CD14-positive monocyte (primary cell): ENCODE measurements around the gene PRUNE1. TPM values are rescaled to one million over a fixed set of nuclear protein-coding genes. Genes with fewer than 3 reads are reported as not detected.

Experiments
- DNase-seq, 3 donors: peaks; one replicate each; pipeline ENCODE4 v3.0.0-alpha.2; 2011 to 2022
- H2AFZ ChIP-seq: 2 replicates; pipeline ENCODE4 v1.6.0; 2012; ENCODE audit warnings: mild to moderate bottlenecking, low read depth, low read length, inconsistent platforms; ENCODE audit not compliant: insufficient read depth, poor library complexity, severe bottlenecking
- H3K27ac ChIP-seq, 2 donors: 1 replicate in 1 of 2; 2 replicates in 1 of 2; pipeline ENCODE4 v1.5.1; 2012 to 2013; ENCODE audit warnings: low read length in 2 of 2, control low read depth in 1 of 2, inconsistent platforms in 1 of 2, low read depth in 1 of 2, mild to moderate bottlenecking in 1 of 2
- H3K27me3 ChIP-seq, 2 donors: one replicate each; pipeline versions ENCODE4 v1.6.0 to v1.6.1; 2011 to 2013; ENCODE audit warnings: low read length in 2 of 2; ENCODE audit not compliant: control insufficient read depth in 2 of 2, insufficient read depth in 2 of 2
- H3K36me3 ChIP-seq, 2 donors: replicated peaks in 1 of 2; 1 replicate in 1 of 2; 2 replicates in 1 of 2; pipeline versions ENCODE4 v1.5.1 to v1.6.1; 2012 to 2013; ENCODE audit warnings: low read length in 2 of 2, control low read depth in 1 of 2, inconsistent platforms in 1 of 2, mild to moderate bottlenecking in 1 of 2; ENCODE audit not compliant: insufficient read depth in 2 of 2, control insufficient read depth in 1 of 2
- H3K4me1 ChIP-seq, 2 donors: 1 replicate in 1 of 2; 2 replicates in 1 of 2; pipeline versions ENCODE4 v1.5.1 to v1.6.1; 2012 to 2013; ENCODE audit warnings: low read length in 2 of 2, control low read depth in 1 of 2, inconsistent platforms in 1 of 2, mild to moderate bottlenecking in 1 of 2, moderate library complexity in 1 of 2; ENCODE audit not compliant: insufficient read depth in 2 of 2, control insufficient read depth in 1 of 2
- H3K4me2 ChIP-seq: replicated peaks from 2 replicates; pipeline ENCODE3; 2012; ENCODE audit warnings: low read length, moderate library complexity, mild to moderate bottlenecking; ENCODE audit not compliant: poor library complexity, severe bottlenecking; ENCODE audit errors: extremely low read depth
- H3K4me3 ChIP-seq, 3 experiments: fragments of 200-600 bp in 1 of 3; sonication (generic) in 1 of 3; replicated peaks in 1 of 3; 1 replicate in 2 of 3; 2 replicates in 1 of 3; pipeline ENCODE4 v1.5.1; 2011 to 2013; ENCODE audit warnings: low read length in 3 of 3, mild to moderate bottlenecking in 3 of 3, control low read depth in 2 of 3, low read depth in 2 of 3, inconsistent platforms in 1 of 3, moderate library complexity in 1 of 3
- H3K79me2 ChIP-seq: 2 replicates; pipeline ENCODE4 v1.6.0; 2012; ENCODE audit warnings: mild to moderate bottlenecking, control low read depth, inconsistent platforms, low read length, moderate library complexity; ENCODE audit not compliant: insufficient read depth
- H3K9ac ChIP-seq: 2 replicates; pipeline ENCODE4 v1.6.0; 2017; ENCODE audit warnings: low read length, mild to moderate bottlenecking; ENCODE audit not compliant: insufficient read depth, poor library complexity, severe bottlenecking
- H3K9me3 ChIP-seq, 2 donors: replicated peaks in 1 of 2; 1 replicate in 1 of 2; 2 replicates in 1 of 2; pipeline versions ENCODE4 v1.5.1 to v1.6.1; 2012 to 2013; ENCODE audit warnings: low read length in 2 of 2, control low read depth in 1 of 2; ENCODE audit not compliant: control insufficient read depth in 1 of 2, insufficient read depth in 1 of 2
- H4K20me1 ChIP-seq: 2 replicates; pipeline ENCODE4 v1.6.0; 2012; ENCODE audit warnings: mild to moderate bottlenecking, low read length, control low read depth, moderate library complexity; ENCODE audit not compliant: insufficient read depth
- H3K27ac Mint-ChIP-seq, 7 donors: one replicate each; pipeline ENCODE4 v1.8.0; 2020; ENCODE audit warnings: mild to moderate bottlenecking in 7 of 7, mixed read lengths in 7 of 7, moderate library complexity in 6 of 7, inconsistent platforms in 2 of 7
- H3K27me3 Mint-ChIP-seq, 3 donors: one replicate each; pipeline ENCODE4 v1.8.0; 2021 to 2022; ENCODE audit warnings: low read depth in 3 of 3, mild to moderate bottlenecking in 3 of 3, mixed read lengths in 3 of 3, moderate library complexity in 3 of 3, inconsistent platforms in 1 of 3
- H3K36me3 Mint-ChIP-seq, 2 donors: one replicate each; pipeline ENCODE4 v1.8.0; 2020; ENCODE audit warnings: mixed read lengths in 2 of 2, inconsistent platforms in 1 of 2, mild to moderate bottlenecking in 1 of 2
- H3K4me1 Mint-ChIP-seq: one replicate; pipeline ENCODE4 v1.8.0; 2020; ENCODE audit warnings: mild to moderate bottlenecking, mixed read lengths
- H3K4me3 Mint-ChIP-seq, 2 donors: one replicate each; pipeline ENCODE4 v1.8.0; 2020; ENCODE audit warnings: mild to moderate bottlenecking in 2 of 2, mixed read lengths in 2 of 2, moderate library complexity in 1 of 2
- H3K9me3 Mint-ChIP-seq, 7 donors: one replicate each; pipeline ENCODE4 v1.8.0; 2020 to 2022; ENCODE audit warnings: mixed read lengths in 7 of 7, mild to moderate bottlenecking in 6 of 7, moderate library complexity in 6 of 7, inconsistent platforms in 2 of 7
- CTCF ChIP-seq: fragments of 200-600 bp; IDR thresholded peaks from one replicate; pipeline ENCODE4 v1.8.0; 2022; ENCODE audit warnings: antibody characterized with exemption, mild to moderate bottlenecking
- WGBS: methylation state at CpG from one replicate; pipeline ENCODE4 v1.1.5; 2013; ENCODE audit warnings: missing lambda C conversion rate; ENCODE audit not compliant: insufficient coverage; 5-methylcytosine and 5-hydroxymethylcytosine counted together
- intact Hi-C, 2 donors: fragments of 100-400 bp; cut with micrococcal nuclease; formaldehyde crosslinking; loops; one replicate each; pipeline versions ENCODE4 v1.15.0 to v1.15.1; 2023
- polyA plus RNA-seq, 3 donors: library from polyadenylated mRNA; depleted of rRNA in 1 of 3; unstranded in 2 of 3; stranded (reverse) in 1 of 3; fragments of 300-500 nt in 2 of 3; fragments of >200 nt in 1 of 3; fragmentation: Illumina TruSeq in 2 of 3; gene quantifications; 1 replicate in 2 of 3; 2 replicates in 1 of 3; pipeline ENCODE4 v1.2.3, GENCODE V29; 2012 to 2021

Gene PRUNE1
- polyA plus RNA-seq, 3 donors = 8.4 to 22.8 (median 22.6) TPM

- H3K27ac Mint-ChIP-seq = peak overlapping the region; percentile 62 to 91 (median 86)
- Histone ChIP-seq H3K4me1 (peaks cover 68 to 78% of the 10 kb centered on the region in 2 donors), H3K79me2 (peaks cover 80% of the 10 kb centered on the region), H3K27ac (peak overlapping the region; percentile 68 to 84), H3K9me3 (no peaks in the 10 kb centered on the region), H3K27me3 (no peaks in the 10 kb centered on the region), H3K4me3 (peak overlapping the region; percentile 52 to 92 (median 88)), H4K20me1 (peaks cover 55% of the 10 kb centered on the region), H3K4me2 (peak overlapping the region; percentile 98), H2AFZ (peak overlapping the region; percentile 75), H3K9ac (peak overlapping the region; percentile 83), H3K36me3 (peaks cover 7 to 13% of the 10 kb centered on the region in 2 donors)
- WGBS = 39% methylated on average over 8 of the region's 15 CpGs
- no peaks in the 10 kb centered on the region for H3K27me3 Mint-ChIP-seq
- peak overlapping the region; percentile 86 to 90 for H3K4me3 Mint-ChIP-seq
- no peak for TF ChIP-seq CTCF
- peaks cover 10 to 15% of the 10 kb centered on the region in 2 donors for H3K36me3 Mint-ChIP-seq
- H3K9me3 Mint-ChIP-seq = no peaks in the 10 kb centered on the region
- intact Hi-C loops = loop anchor here (5.0 to 10.0 kb wide), 3 partner anchors 34 to 209 kb away; partner anchors contain the start of genes CTSS (in 1 of the 2), MINDY1 (in 1 of the 2), PRUNE1 (in 1 of the 2) and SETDB1 (in 1 of the 2)
- no peak for DNase-seq
- H3K4me1 Mint-ChIP-seq = peaks cover 75% of the 10 kb centered on the region
Measured at GRCh38 chr1:150973258-150973835, 34.9 kb upstream of the PRUNE1 start.

DNA sequence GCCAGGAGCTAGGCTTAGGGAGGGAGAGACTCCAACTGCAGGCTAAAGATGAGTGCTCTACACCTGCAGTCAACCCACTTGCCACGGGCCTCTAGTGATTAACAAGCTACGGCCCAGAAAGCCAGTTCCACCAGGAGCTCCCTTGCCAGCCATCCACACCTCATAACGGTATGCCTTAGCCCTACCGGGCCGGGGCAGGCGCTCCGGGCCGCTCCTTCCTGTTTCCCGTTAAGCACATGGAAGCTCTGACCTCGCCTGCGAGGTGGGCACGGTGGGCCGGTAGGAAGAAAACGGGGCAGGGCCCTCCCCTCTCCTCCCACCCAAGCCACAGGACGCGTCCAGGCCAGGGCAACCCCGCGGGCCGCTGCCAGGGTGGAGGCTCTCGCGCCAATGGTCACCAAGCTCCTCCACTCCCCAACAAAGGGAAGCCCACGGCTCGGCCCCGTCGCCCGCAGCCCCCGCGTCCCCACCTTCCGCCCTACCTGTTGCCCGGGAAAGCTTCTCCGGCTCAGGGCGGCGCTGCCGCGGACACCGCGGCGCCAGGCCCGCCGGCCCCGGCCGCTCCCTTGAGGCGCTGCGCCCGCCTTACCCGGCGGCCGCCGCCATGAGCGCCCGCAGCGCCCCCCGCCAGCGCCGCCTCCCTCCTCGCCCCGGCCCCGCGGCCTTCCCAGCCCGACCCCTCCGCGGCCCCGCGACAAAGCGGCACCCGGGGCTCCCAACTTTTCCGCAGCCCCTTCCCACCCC is 34.2 kb upstream of the PRUNE1 start:
- intact Hi-C loops = loop anchor here (5.0 to 10.0 kb wide), 3 partner anchors 33 to 209 kb away; partner anchors contain the start of genes CTSS (in 1 of the 2), MINDY1 (in 1 of the 2), PRUNE1 (in 1 of the 2) and SETDB1 (in 1 of the 2)
- DNase-seq = peak in 2 of 3 donors; percentile 35 to 40
- Histone ChIP-seq H3K9ac (peak overlapping the region; percentile 83), H3K4me2 (peak overlapping the region; percentile 98), H3K79me2 (peaks cover 75% of the 10 kb centered on the region), H3K4me1 (peaks cover 75 to 84% of the 10 kb centered on the region in 2 donors), H4K20me1 (peaks cover 48% of the 10 kb centered on the region), H3K36me3 (peaks cover under 1 to 6% of the 10 kb centered on the region in 2 donors), H3K27ac (peak overlapping the region; percentile 68 to 84), H3K9me3 (no peaks in the 10 kb centered on the region), H2AFZ (peak overlapping the region; percentile 75), H3K4me3 (peak overlapping the region; percentile 52 to 92 (median 88)), H3K27me3 (no peaks in the 10 kb centered on the region)
- Mint-ChIP-seq H3K36me3 (peaks cover 4 to 8% of the 10 kb centered on the region in 2 donors), H3K27me3 (no peaks in the 10 kb centered on the region), H3K9me3 (no peaks in the 10 kb centered on the region), H3K4me1 (peaks cover 82% of the 10 kb centered on the region), H3K27ac (peak overlapping the region; percentile 57 to 91 (median 77)), H3K4me3 (peak overlapping the region; percentile 86 to 90)
- no peak for TF ChIP-seq CTCF
- under 1% methylated on average over 64 of the region's 67 CpGs for WGBS
